ENCODE results near the gene SORBS1. TPM values are rescaled to one million over a fixed set of nuclear protein-coding genes. Genes with fewer than 3 reads are reported as not detected.

Gene SORBS1
- total and polyA plus RNA-seq, 2 experiments from 2014 or later: 0.65 to 1.2 TPM

DNA sequence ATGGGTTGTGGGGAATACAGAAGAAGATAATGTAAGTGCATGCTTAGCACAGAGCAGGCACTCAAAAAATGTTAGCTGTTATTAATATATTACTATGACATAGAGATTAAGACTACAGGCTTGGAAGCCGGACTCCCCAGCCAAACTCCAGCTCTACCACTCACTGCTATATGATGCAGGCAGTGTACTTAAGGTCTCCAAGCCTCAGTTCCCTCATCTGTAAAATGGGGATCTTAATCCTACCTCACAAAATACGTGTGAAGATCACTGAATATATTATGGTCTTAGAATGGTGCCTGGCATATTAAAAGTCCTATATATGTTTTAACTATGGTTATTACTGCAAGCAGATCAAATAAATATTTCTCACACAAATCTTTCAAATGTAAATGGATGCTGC lies 275.6 kb downstream of the SORBS1 start:
- Histone ChIP-seq H3K4me2 (ENCODE audit: unreplicated experiment) (no peak overlapping the region), H3K9ac (no peak overlapping the region), H3K4me3 (no peak overlapping the region), H3K27ac (no peak overlapping the region), H3K36me3 (ENCODE audit: low read depth) (no peaks in the 10 kb centered on the region), H2AFZ (no peak overlapping the region), H3K4me1 (ENCODE audit: insufficient read depth) (peaks cover 32% of the 10 kb centered on the region), H3K79me2 (ENCODE audit: insufficient read depth) (peaks cover 98% of the 10 kb centered on the region), H4K20me1 (ENCODE audit: insufficient read depth) (no peaks in the 10 kb centered on the region), H3K27me3 (replicated peaks; ENCODE audit: insufficient read depth) (no peaks in the 10 kb centered on the region), H3K9me2 (ENCODE audit: insufficient read depth) (no peaks in the 10 kb centered on the region), H3K9me3 (ENCODE audit: low read depth) (no peaks in the 10 kb centered on the region), H3F3A (ENCODE audit: insufficient read depth) (peaks cover 5% of the 10 kb centered on the region; the same call in 1 of the 2 replicates)
- TF ChIP-seq EZH2phosphoT487 (IDR thresholded peaks at IDR 0.05; ENCODE audit: insufficient read depth, low read depth) (no peak), EZH2 (IDR thresholded peaks at IDR 0.05; ENCODE audit: insufficient read depth, poor library complexity, severe bottlenecking) (no peak)
- DNase-seq: no peak
- in situ Hi-C loops (cut with MboI): no loop called here
- 98 to 100% methylated on average over 2 of the region's 2 CpGs for WGBS, 2 experiments (ENCODE audit: low coverage in 1 of 2, low lambda C conversion rate in 2 of 2, missing lambda C conversion rate in 2 of 2)

DNA sequence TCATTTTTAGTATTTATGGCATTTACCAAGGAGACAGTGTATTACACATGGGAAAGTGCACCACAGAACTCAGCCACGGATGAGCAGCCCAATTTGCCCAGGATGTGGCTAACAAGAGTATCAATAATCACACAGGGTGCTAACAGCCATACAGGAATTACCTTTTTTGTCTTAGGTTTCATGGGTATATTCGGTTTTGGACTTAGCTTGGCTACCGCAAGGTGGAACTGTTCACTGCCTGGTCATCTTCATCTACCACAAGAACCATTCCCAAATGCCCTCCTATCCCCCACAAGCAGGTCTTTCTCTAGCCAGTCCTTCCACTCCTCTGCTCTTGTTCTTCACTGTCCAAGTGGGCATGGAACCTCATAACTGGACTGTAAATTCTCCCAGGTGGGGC lies 276.4 kb downstream of the SORBS1 start:
- in situ Hi-C loops (cut with MboI): no loop called here
- Histone ChIP-seq H3K36me3 (ENCODE audit: low read depth) (no peaks in the 10 kb centered on the region), H3F3A (ENCODE audit: insufficient read depth) (peaks cover 8% of the 10 kb centered on the region), H3K9me2 (ENCODE audit: insufficient read depth) (no peaks in the 10 kb centered on the region), H3K27ac (no peak overlapping the region), H4K20me1 (ENCODE audit: insufficient read depth) (no peaks in the 10 kb centered on the region), H3K4me3 (no peak overlapping the region), H3K4me1 (ENCODE audit: insufficient read depth) (peaks cover 39% of the 10 kb centered on the region), H3K79me2 (ENCODE audit: insufficient read depth) (peaks cover 100% of the 10 kb centered on the region), H3K4me2 (ENCODE audit: unreplicated experiment) (no peak overlapping the region), H3K27me3 (replicated peaks; ENCODE audit: insufficient read depth) (no peaks in the 10 kb centered on the region), H2AFZ (no peak overlapping the region), H3K9ac (no peak overlapping the region), H3K9me3 (ENCODE audit: low read depth) (no peaks in the 10 kb centered on the region)
- no peak for DNase-seq
- WGBS, 2 experiments (ENCODE audit: low coverage in 1 of 2, low lambda C conversion rate in 2 of 2, missing lambda C conversion rate in 2 of 2): 83 to 86% methylated on average over 3 of the region's 3 CpGs
- TF ChIP-seq EZH2phosphoT487 (IDR thresholded peaks at IDR 0.05; ENCODE audit: insufficient read depth, low read depth) (no peak), EZH2 (IDR thresholded peaks at IDR 0.05; ENCODE audit: insufficient read depth, poor library complexity, severe bottlenecking) (no peak)

DNA sequence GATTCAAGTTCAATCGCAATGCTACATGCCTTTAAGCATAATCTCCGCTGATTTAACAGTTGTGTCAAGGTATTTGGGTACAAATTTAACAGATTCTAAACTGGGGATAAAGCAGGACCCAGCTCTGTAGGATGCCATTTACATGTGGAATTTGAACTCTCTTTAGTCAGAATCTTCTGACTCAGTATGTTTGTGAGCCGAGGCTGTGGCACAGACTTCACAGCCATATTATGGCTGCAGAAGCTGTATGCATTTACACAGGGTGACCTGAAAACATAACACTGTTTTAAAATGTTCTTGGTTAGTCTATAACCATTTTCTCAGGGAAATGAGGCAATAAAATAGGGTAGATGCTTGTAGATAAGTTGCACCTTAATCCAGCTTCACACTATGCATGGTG lies 279.1 kb downstream of the SORBS1 start:
- no peak for TF ChIP-seq EZH2phosphoT487 (IDR thresholded peaks at IDR 0.05; ENCODE audit: insufficient read depth, low read depth)
- TF ChIP-seq EZH2 (IDR thresholded peaks at IDR 0.05; ENCODE audit: insufficient read depth, poor library complexity, severe bottlenecking): no peak
- Histone ChIP-seq H3K9me2 (ENCODE audit: insufficient read depth) (no peaks in the 10 kb centered on the region), H3K9ac (no peak overlapping the region), H3K4me3 (no peak overlapping the region), H2AFZ (no peak overlapping the region), H3K36me3 (ENCODE audit: low read depth) (no peaks in the 10 kb centered on the region), H3F3A (ENCODE audit: insufficient read depth) (peaks cover 24% of the 10 kb centered on the region), H3K79me2 (ENCODE audit: insufficient read depth) (peaks cover 100% of the 10 kb centered on the region), H3K4me1 (ENCODE audit: insufficient read depth) (peaks cover 42% of the 10 kb centered on the region), H3K27me3 (replicated peaks; ENCODE audit: insufficient read depth) (no peaks in the 10 kb centered on the region), H3K27ac (no peak overlapping the region), H4K20me1 (ENCODE audit: insufficient read depth) (no peaks in the 10 kb centered on the region), H3K4me2 (ENCODE audit: unreplicated experiment) (no peak overlapping the region), H3K9me3 (ENCODE audit: low read depth) (no peaks in the 10 kb centered on the region)
- WGBS, 2 experiments (ENCODE audit: low coverage in 1 of 2, low lambda C conversion rate in 2 of 2, missing lambda C conversion rate in 2 of 2): 68% methylated on average over 3 of the region's 3 CpGs
- DNase-seq: peak; percentile 48
- in situ Hi-C loops (cut with MboI): no loop called here

DNA sequence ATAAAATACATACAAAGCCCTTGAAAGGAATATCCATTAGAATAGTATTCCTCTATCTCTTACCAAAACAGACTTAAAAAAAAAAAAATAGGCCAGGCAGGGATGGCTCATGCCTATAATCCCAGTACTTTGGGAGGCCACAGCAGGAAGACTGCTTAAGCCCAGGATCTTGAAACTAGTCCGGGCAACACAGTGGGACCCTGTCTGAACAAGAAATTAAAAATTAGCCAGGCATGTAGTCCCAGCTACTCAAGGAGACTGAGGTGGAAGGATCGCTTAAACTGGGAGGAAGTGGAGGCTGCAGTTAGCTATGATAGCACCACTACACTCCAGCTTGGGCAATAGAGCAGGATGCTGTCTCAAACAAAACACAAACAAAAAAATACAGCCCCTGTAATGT lies 280.0 kb downstream of the SORBS1 start:
- no peaks in the 10 kb centered on the region for H3K9me2 ChIP-seq (ENCODE audit: insufficient read depth)
- no peak overlapping the region for H2AFZ ChIP-seq
- no peak overlapping the region for H3K4me2 ChIP-seq (ENCODE audit: unreplicated experiment)
- H3K4me3 ChIP-seq: no peak overlapping the region
- no peak overlapping the region for H3K27ac ChIP-seq
- H3K79me2 ChIP-seq (ENCODE audit: insufficient read depth): peaks cover 100% of the 10 kb centered on the region
- WGBS, 2 experiments (ENCODE audit: low coverage in 1 of 2, low lambda C conversion rate in 2 of 2, missing lambda C conversion rate in 2 of 2): 98 to 100% methylated on average over 2 of the region's 2 CpGs
- TF ChIP-seq EZH2 (IDR thresholded peaks at IDR 0.05; ENCODE audit: insufficient read depth, poor library complexity, severe bottlenecking): no peak
- no peaks in the 10 kb centered on the region for H3K9me3 ChIP-seq (ENCODE audit: low read depth)
- peaks cover 26% of the 10 kb centered on the region for H3F3A ChIP-seq (ENCODE audit: insufficient read depth)
- H3K9ac ChIP-seq: no peak overlapping the region
- no peaks in the 10 kb centered on the region for H3K27me3 ChIP-seq (replicated peaks; ENCODE audit: insufficient read depth)
- peaks cover 43% of the 10 kb centered on the region for H3K4me1 ChIP-seq (ENCODE audit: insufficient read depth)
- DNase-seq: no peak
- no peaks in the 10 kb centered on the region for H3K36me3 ChIP-seq (ENCODE audit: low read depth)
- H4K20me1 ChIP-seq (ENCODE audit: insufficient read depth): no peaks in the 10 kb centered on the region
- in situ Hi-C loops (cut with MboI): no loop called here

DNA sequence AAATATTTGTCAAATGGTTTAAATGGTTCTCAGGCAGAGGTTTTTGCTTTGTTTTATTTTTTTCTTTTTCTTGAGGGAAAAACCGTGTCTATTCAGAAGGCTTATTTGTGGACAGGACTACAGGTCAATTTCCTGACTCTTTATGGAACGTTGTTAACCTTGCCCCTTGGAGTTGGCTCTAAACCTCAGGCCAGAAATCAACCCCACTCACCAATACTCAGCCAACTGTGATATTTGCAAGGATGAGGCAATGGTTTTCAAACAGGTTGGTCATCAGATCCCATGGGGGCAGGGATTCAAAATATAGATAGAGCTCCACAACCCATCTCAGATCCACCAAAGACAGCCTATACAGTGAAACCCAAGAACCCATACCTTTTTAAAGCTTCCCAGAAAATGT lies 280.5 kb downstream of the SORBS1 start:
- no peak overlapping the region for H3K9ac ChIP-seq
- in situ Hi-C loops (cut with MboI): no loop called here
- H3K9me3 ChIP-seq (ENCODE audit: low read depth): no peaks in the 10 kb centered on the region
- H3K4me1 ChIP-seq (ENCODE audit: insufficient read depth): peaks cover 49% of the 10 kb centered on the region
- WGBS, 2 experiments (ENCODE audit: low coverage in 1 of 2, low lambda C conversion rate in 2 of 2, missing lambda C conversion rate in 2 of 2): 94 to 96% methylated on average over 2 of the region's 2 CpGs
- no peak overlapping the region for H2AFZ ChIP-seq
- DNase-seq: no peak
- no peak for TF ChIP-seq EZH2phosphoT487 (IDR thresholded peaks at IDR 0.05; ENCODE audit: insufficient read depth, low read depth)
- no peak for TF ChIP-seq EZH2 (IDR thresholded peaks at IDR 0.05; ENCODE audit: insufficient read depth, poor library complexity, severe bottlenecking)
- H3K79me2 ChIP-seq (ENCODE audit: insufficient read depth): peaks cover 100% of the 10 kb centered on the region
- H3K27me3 ChIP-seq (replicated peaks; ENCODE audit: insufficient read depth): no peaks in the 10 kb centered on the region
- no peak overlapping the region for H3K27ac ChIP-seq
- no peaks in the 10 kb centered on the region for H3K9me2 ChIP-seq (ENCODE audit: insufficient read depth)
- peaks cover 32% of the 10 kb centered on the region for H3F3A ChIP-seq (ENCODE audit: insufficient read depth)
- H3K36me3 ChIP-seq (ENCODE audit: low read depth): no peaks in the 10 kb centered on the region
- H3K4me2 ChIP-seq (ENCODE audit: unreplicated experiment): no peak overlapping the region
- no peak overlapping the region for H3K4me3 ChIP-seq
- H4K20me1 ChIP-seq (ENCODE audit: insufficient read depth): no peaks in the 10 kb centered on the region

All from GM23248 (cell line).